Ishikawa (cell line): ENCODE data around the gene TSPAN31.

ENCODE experiments used
- CEBPB ChIP-seq: IDR thresholded peaks from 2 replicates; pipeline ENCODE4 v1.6.1; 2012
- CREB1 ChIP-seq: IDR thresholded peaks from 2 replicates; pipeline ENCODE4 v1.6.1; 2012; ENCODE audit warnings: low read depth
- EGR1 ChIP-seq: IDR thresholded peaks from 2 replicates; pipeline ENCODE4 v1.6.1; 2012
- EP300 ChIP-seq: IDR thresholded peaks from 2 replicates; pipeline ENCODE4 v1.6.1; 2012; ENCODE audit warnings: borderline replicate concordance
- FOXM1 ChIP-seq: IDR thresholded peaks from 2 replicates; pipeline ENCODE4 v1.6.1; 2012; ENCODE audit warnings: low read depth, borderline replicate concordance
- MAX ChIP-seq: IDR thresholded peaks from 2 replicates; pipeline ENCODE4 v1.6.1; 2012
- NFIC ChIP-seq: IDR thresholded peaks from 2 replicates; pipeline ENCODE4 v1.6.1; 2012
- RAD21 ChIP-seq: IDR thresholded peaks from 2 replicates; pipeline ENCODE4 v1.6.1; 2012; ENCODE audit warnings: low read depth
- REST ChIP-seq: IDR thresholded peaks from 2 replicates; pipeline ENCODE4 v1.6.1; 2012; ENCODE audit warnings: low read depth, mild to moderate bottlenecking
- TAF1 ChIP-seq: IDR thresholded peaks from 2 replicates; pipeline ENCODE4 v1.6.1; 2012; ENCODE audit warnings: low read depth, mild to moderate bottlenecking
- TCF12 ChIP-seq: IDR thresholded peaks from 2 replicates; pipeline ENCODE4 v1.6.1; 2012; ENCODE audit warnings: low read depth
- TEAD4 ChIP-seq: IDR thresholded peaks from 2 replicates; pipeline ENCODE4 v1.6.1; 2012
- YY1 ChIP-seq: IDR thresholded peaks from 2 replicates; pipeline ENCODE4 v1.6.1; 2012; ENCODE audit warnings: low read depth
- ZBTB7A ChIP-seq: IDR thresholded peaks from 2 replicates; pipeline ENCODE4 v1.6.1; 2012; ENCODE audit warnings: low read depth
- TF ChIP-seq, protein P1 (sequence below): IDR thresholded peaks from 2 replicates; pipeline ENCODE4 v1.6.1; 2012

The TSPAN31 gene

GRCh38 chr12:57708296-57708695 is 36.5 kb upstream of the TSPAN31 start:
- TF ChIP-seq RAD21 (no peak), TEAD4 (no peak), YY1 (no peak), REST (no peak), CREB1 (no peak), TCF12 (no peak), FOXM1 (no peak), MAX (no peak), ZBTB7A (no peak)
- TF ChIP-seq, protein P1, sequence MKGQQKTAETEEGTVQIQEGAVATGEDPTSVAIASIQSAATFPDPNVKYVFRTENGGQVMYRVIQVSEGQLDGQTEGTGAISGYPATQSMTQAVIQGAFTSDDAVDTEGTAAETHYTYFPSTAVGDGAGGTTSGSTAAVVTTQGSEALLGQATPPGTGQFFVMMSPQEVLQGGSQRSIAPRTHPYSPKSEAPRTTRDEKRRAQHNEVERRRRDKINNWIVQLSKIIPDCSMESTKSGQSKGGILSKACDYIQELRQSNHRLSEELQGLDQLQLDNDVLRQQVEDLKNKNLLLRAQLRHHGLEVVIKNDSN, result no peak

DNA sequence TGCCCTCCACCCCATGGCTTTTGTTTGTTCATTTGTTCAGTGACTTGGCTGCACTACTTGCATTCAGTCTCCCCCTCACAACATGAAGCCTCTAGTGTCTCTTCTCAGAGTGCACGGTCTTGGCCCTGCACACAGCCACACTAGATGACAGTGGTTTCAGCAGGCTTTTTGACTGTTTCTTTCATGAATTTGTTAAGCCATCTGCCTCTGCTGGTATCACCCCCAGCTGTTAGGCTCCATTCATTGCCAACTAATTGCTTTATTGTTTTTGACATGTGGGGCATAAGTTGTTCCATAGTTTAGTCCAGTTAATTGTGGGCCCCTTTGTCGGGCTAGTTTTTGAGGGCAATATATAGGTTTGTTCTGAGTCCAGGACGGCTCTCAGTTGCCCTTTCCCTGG is 32.1 kb upstream of the TSPAN31 start:
- TF ChIP-seq NFIC (no peak), TEAD4 (no peak), YY1 (no peak), CREB1 (no peak), FOXM1 (no peak), EP300 (no peak), TAF1 (no peak)
- TF ChIP-seq, protein P1, result no peak

GRCh38 chr12:57713209-57713608 is 31.6 kb upstream of the TSPAN31 start:
- TF ChIP-seq CEBPB (no peak), YY1 (no peak), TAF1 (no peak), REST (no peak), FOXM1 (no peak), NFIC (no peak)

- TF ChIP-seq, protein P1, result no peak
- TF ChIP-seq NFIC (no peak), TEAD4 (no peak), CEBPB (no peak), EP300 (no peak), YY1 (no peak), RAD21 (no peak), CREB1 (no peak)
Observed at GRCh38 chr12:57715786-57716185, 29.1 kb upstream of the TSPAN31 start.

GRCh38 chr12:57716305-57716704 is 28.5 kb upstream of the TSPAN31 start:
- TF ChIP-seq CEBPB (no peak), MAX (no peak), FOXM1 (no peak), EP300 (no peak), REST (no peak), EGR1 (no peak), NFIC (no peak), TEAD4 (no peak), TAF1 (no peak), CREB1 (no peak), RAD21 (no peak), TCF12 (no peak), YY1 (no peak), ZBTB7A (no peak)
- TF ChIP-seq, protein P1, result no peak
